HEK293 (cell line): Measurements from ENCODE around the gene IL16.

Experiments used
- CTCF ChIA-PET: fragments of 350-600 bp; formaldehyde crosslinking; extraction: SDS; loops from one replicate; lab custom pipeline; 2021; ENCODE audit warnings: antibody characterized with exemption; lab: Yijun Ruan, JAX
- POLR2A ChIA-PET: fragments of 300-600 bp; formaldehyde crosslinking; extraction: SDS; loops from one replicate; lab custom pipeline; 2020; ENCODE audit warnings: antibody characterized with exemption, inconsistent platforms; lab: Yijun Ruan, JAX
- H3K27ac ChIP-seq: fragments of 200-500 bp; sonication (Bioruptor generic); 2 replicates; pipeline ENCODE4 v1.5.1; 2014; ENCODE audit warnings: low read depth, low read length, control low read depth, inconsistent platforms; ENCODE audit errors: extremely low read depth
- H3K36me3 ChIP-seq, 2 experiments: fragments of 200-500 bp in 1 of 2; sonication (Bioruptor generic) in 1 of 2; 1 replicate in 1 of 2; 2 replicates in 1 of 2; pipeline ENCODE4 v1.5.1; 2014 to 2017; ENCODE audit warnings: inconsistent platforms in 2 of 2, low read length in 2 of 2; ENCODE audit not compliant: control insufficient read depth in 2 of 2, insufficient read depth in 1 of 2
- H3K4me1 ChIP-seq: fragments of 200-500 bp; sonication (Bioruptor generic); 2 replicates; pipeline ENCODE4 v1.5.1; 2014; ENCODE audit warnings: mild to moderate bottlenecking, low read length, inconsistent platforms; ENCODE audit not compliant: control insufficient read depth, insufficient read depth
- H3K4me3 ChIP-seq: 2 replicates; pipeline ENCODE4 v1.5.1; 2011; ENCODE audit warnings: low read depth, mild to moderate bottlenecking, control low read depth, low read length, moderate library complexity
- H3K9me3 ChIP-seq: fragments of 200-500 bp; sonication (Bioruptor generic); 2 replicates; pipeline ENCODE4 v1.5.1; 2014; ENCODE audit warnings: low read depth, low read length, inconsistent platforms; ENCODE audit not compliant: control insufficient read depth, insufficient read depth
- KLF10 ChIP-seq: fragments of 450-650 bp; IDR thresholded peaks from 2 replicates; pipeline ENCODE4 v1.5.1; 2018; ENCODE audit warnings: missing biosample characterization, mild to moderate bottlenecking, missing genetic modification characterization
- KLF8 ChIP-seq: fragments of 450-650 bp; formaldehyde crosslinking; IDR thresholded peaks from 2 replicates; pipeline ENCODE4 v1.5.1; 2016; ENCODE audit warnings: missing biosample characterization, missing genetic modification characterization
- KLF9 ChIP-seq: fragments of 450-650 bp; formaldehyde crosslinking; IDR thresholded peaks from 2 replicates; pipeline ENCODE4 v1.5.1; 2016; ENCODE audit warnings: missing biosample characterization, missing genetic modification characterization, low read depth
- SP3 ChIP-seq: fragments of 450-650 bp; formaldehyde crosslinking; IDR thresholded peaks from 2 replicates; pipeline ENCODE4 v1.5.1; 2016; ENCODE audit warnings: missing biosample characterization, missing genetic modification characterization
- YY1 ChIP-seq: fragments of 450-650 bp; formaldehyde crosslinking; IDR thresholded peaks from 2 replicates; pipeline ENCODE4 v1.5.1; 2018; ENCODE audit warnings: missing biosample characterization, missing genetic modification characterization
- ZBTB1 ChIP-seq: fragments of 450-650 bp; formaldehyde crosslinking; IDR thresholded peaks from 2 replicates; pipeline ENCODE4 v1.5.1; 2016; ENCODE audit warnings: missing biosample characterization, missing genetic modification characterization
- ZIC2 ChIP-seq: fragments of 450-650 bp; formaldehyde crosslinking; IDR thresholded peaks from 2 replicates; pipeline ENCODE4 v1.5.1; 2016; ENCODE audit warnings: missing biosample characterization, missing genetic modification characterization
- ZNF239 ChIP-seq: fragments of 450-650 bp; formaldehyde crosslinking; IDR thresholded peaks from 2 replicates; pipeline ENCODE4 v1.5.1; 2016; ENCODE audit warnings: missing biosample characterization, missing genetic modification characterization
- ZNF248 ChIP-seq: fragments of 450-650 bp; formaldehyde crosslinking; IDR thresholded peaks from 2 replicates; pipeline ENCODE4 v1.5.1; 2017; ENCODE audit warnings: missing biosample characterization, missing genetic modification characterization
- ZNF341 ChIP-seq: fragments of 450-650 bp; formaldehyde crosslinking; IDR thresholded peaks from 2 replicates; pipeline ENCODE4; 2016; ENCODE audit warnings: low read depth, missing biosample characterization, missing genetic modification characterization
- ZNF548 ChIP-seq: fragments of 450-650 bp; formaldehyde crosslinking; IDR thresholded peaks from 2 replicates; pipeline ENCODE4 v1.5.1; 2016; ENCODE audit warnings: missing biosample characterization, missing genetic modification characterization
- ZNF654 ChIP-seq: fragments of 450-650 bp; formaldehyde crosslinking; IDR thresholded peaks from 2 replicates; pipeline ENCODE4 v1.5.1; 2016; ENCODE audit warnings: low read depth, missing biosample characterization, missing genetic modification characterization
- ZNF747 ChIP-seq: fragments of 450-650 bp; formaldehyde crosslinking; IDR thresholded peaks from 2 replicates; pipeline ENCODE4 v1.5.1; 2016; ENCODE audit warnings: missing biosample characterization, missing genetic modification characterization
- ZNF776 ChIP-seq: fragments of 450-650 bp; formaldehyde crosslinking; IDR thresholded peaks from 2 replicates; pipeline ENCODE4 v1.5.0; 2017; ENCODE audit warnings: missing biosample characterization, missing genetic modification characterization, borderline replicate concordance
- ZSCAN23 ChIP-seq: fragments of 450-650 bp; formaldehyde crosslinking; IDR thresholded peaks from 2 replicates; pipeline ENCODE4 v1.5.1; 2016; ENCODE audit warnings: missing biosample characterization, missing genetic modification characterization
- TF ChIP-seq, protein P1 (sequence below): fragments of 450-650 bp; formaldehyde crosslinking; IDR thresholded peaks from 2 replicates; pipeline ENCODE4 v1.5.1; 2017; ENCODE audit warnings: missing biosample characterization, missing genetic modification characterization
- TF ChIP-seq, protein P2 (sequence below): fragments of 450-650 bp; formaldehyde crosslinking; conservative IDR thresholded peaks from 2 replicates; pipeline ENCODE4 v1.5.1; 2016; ENCODE audit warnings: low read depth, missing biosample characterization, missing genetic modification characterization
- TF ChIP-seq, protein P3 (sequence below): fragments of 450-650 bp; formaldehyde crosslinking; IDR thresholded peaks from 2 replicates; pipeline ENCODE4 v1.5.1; 2017; ENCODE audit warnings: missing biosample characterization, missing genetic modification characterization
- TF ChIP-seq, protein P4 (sequence below): fragments of 450-650 bp; formaldehyde crosslinking; IDR thresholded peaks from 2 replicates; pipeline ENCODE4 v1.5.1; 2016; ENCODE audit warnings: missing biosample characterization, missing genetic modification characterization

IL16 gene

DNA sequence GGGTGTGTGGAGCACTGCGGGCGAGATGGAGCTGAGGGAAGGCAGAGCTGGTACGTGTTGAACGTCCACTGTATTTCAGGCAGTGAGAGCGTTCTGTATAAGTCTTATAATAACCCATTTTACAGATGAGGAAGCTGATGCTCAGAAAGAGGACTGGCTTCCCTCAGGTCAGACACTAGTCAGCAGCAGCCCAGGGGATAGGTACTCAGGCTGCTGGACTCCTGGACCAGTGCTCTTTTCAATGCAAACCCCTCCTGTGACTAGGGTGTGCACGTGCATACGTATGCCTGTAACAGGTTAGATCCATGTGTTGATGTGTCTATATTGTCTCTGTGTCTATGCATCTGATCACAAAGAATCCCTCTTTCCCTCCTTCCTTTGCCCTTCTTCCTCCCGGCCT lies 8.3 kb upstream of the IL16 start:
- H3K27ac ChIP-seq = no peak overlapping the region
- TF ChIP-seq ZNF747 (no peak), KLF9 (tag by site-specific recombination) (no peak), ZNF548 (tag by site-specific recombination) (no peak), ZNF776 (tag by site-specific recombination) (no peak), ZBTB1 (no peak), ZNF341 (tag by site-specific recombination) (no peak), ZSCAN23 (tag by site-specific recombination) (no peak), ZNF239 (tag by site-specific recombination) (no peak), KLF8 (tag by site-specific recombination) (no peak), YY1 (tag by site-specific recombination) (no peak), ZIC2 (tag by site-specific recombination) (no peak), ZNF654 (tag by site-specific recombination) (no peak), SP3 (no peak), KLF10 (tag by site-specific recombination) (no peak), ZNF248 (tag by site-specific recombination) (no peak)
- TF ChIP-seq, protein P1, sequence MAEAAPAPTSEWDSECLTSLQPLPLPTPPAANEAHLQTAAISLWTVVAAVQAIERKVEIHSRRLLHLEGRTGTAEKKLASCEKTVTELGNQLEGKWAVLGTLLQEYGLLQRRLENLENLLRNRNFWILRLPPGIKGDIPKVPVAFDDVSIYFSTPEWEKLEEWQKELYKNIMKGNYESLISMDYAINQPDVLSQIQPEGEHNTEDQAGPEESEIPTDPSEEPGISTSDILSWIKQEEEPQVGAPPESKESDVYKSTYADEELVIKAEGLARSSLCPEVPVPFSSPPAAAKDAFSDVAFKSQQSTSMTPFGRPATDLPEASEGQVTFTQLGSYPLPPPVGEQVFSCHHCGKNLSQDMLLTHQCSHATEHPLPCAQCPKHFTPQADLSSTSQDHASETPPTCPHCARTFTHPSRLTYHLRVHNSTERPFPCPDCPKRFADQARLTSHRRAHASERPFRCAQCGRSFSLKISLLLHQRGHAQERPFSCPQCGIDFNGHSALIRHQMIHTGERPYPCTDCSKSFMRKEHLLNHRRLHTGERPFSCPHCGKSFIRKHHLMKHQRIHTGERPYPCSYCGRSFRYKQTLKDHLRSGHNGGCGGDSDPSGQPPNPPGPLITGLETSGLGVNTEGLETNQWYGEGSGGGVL (tag by site-specific recombination) = no peak
- TF ChIP-seq, protein P2, sequence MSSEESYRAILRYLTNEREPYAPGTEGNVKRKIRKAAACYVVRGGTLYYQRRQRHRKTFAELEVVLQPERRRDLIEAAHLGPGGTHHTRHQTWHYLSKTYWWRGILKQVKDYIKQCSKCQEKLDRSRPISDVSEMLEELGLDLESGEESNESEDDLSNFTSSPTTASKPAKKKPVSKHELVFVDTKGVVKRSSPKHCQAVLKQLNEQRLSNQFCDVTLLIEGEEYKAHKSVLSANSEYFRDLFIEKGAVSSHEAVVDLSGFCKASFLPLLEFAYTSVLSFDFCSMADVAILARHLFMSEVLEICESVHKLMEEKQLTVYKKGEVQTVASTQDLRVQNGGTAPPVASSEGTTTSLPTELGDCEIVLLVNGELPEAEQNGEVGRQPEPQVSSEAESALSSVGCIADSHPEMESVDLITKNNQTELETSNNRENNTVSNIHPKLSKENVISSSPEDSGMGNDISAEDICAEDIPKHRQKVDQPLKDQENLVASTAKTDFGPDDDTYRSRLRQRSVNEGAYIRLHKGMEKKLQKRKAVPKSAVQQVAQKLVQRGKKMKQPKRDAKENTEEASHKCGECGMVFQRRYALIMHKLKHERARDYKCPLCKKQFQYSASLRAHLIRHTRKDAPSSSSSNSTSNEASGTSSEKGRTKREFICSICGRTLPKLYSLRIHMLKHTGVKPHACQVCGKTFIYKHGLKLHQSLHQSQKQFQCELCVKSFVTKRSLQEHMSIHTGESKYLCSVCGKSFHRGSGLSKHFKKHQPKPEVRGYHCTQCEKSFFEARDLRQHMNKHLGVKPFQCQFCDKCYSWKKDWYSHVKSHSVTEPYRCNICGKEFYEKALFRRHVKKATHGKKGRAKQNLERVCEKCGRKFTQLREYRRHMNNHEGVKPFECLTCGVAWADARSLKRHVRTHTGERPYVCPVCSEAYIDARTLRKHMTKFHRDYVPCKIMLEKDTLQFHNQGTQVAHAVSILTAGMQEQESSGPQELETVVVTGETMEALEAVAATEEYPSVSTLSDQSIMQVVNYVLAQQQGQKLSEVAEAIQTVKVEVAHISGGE (tag by site-specific recombination) = no peak
- TF ChIP-seq, protein P3, sequence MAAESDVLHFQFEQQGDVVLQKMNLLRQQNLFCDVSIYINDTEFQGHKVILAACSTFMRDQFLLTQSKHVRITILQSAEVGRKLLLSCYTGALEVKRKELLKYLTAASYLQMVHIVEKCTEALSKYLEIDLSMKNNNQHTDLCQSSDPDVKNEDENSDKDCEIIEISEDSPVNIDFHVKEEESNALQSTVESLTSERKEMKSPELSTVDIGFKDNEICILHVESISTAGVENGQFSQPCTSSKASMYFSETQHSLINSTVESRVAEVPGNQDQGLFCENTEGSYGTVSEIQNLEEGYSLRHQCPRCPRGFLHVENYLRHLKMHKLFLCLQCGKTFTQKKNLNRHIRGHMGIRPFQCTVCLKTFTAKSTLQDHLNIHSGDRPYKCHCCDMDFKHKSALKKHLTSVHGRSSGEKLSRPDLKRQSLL (tag by site-specific recombination) = no peak
- TF ChIP-seq, protein P4, sequence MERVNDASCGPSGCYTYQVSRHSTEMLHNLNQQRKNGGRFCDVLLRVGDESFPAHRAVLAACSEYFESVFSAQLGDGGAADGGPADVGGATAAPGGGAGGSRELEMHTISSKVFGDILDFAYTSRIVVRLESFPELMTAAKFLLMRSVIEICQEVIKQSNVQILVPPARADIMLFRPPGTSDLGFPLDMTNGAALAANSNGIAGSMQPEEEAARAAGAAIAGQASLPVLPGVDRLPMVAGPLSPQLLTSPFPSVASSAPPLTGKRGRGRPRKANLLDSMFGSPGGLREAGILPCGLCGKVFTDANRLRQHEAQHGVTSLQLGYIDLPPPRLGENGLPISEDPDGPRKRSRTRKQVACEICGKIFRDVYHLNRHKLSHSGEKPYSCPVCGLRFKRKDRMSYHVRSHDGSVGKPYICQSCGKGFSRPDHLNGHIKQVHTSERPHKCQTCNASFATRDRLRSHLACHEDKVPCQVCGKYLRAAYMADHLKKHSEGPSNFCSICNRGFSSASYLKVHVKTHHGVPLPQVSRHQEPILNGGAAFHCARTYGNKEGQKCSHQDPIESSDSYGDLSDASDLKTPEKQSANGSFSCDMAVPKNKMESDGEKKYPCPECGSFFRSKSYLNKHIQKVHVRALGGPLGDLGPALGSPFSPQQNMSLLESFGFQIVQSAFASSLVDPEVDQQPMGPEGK (tag by site-specific recombination) = no peak
- ChIA-PET POLR2A (no interaction called here), CTCF (interaction anchor here (1.2 kb wide), 2 partner anchors 32 to 78 kb away, joined by 3 to 7 read pairs; no protein-coding TSS in a partner anchor)
- no peaks in the 10 kb centered on the region for H3K36me3 ChIP-seq
- H3K4me3 ChIP-seq = no peak overlapping the region
- no peaks in the 10 kb centered on the region for H3K9me3 ChIP-seq
- no peaks in the 10 kb centered on the region for H3K4me1 ChIP-seq
